AG09309 (cell line): Measurements from ENCODE around the gene FSD1L.

Experiments
- DNase-seq: peaks from one replicate; pipeline ENCODE4 v3.0.0-alpha.2; 2010; ENCODE audit warnings: low read depth
- H3K4me3 ChIP-seq: 2 replicates; pipeline ENCODE4 v1.5.1; 2011; ENCODE audit warnings: mild to moderate bottlenecking, low read depth, low read length, moderate library complexity; ENCODE audit not compliant: control insufficient read depth
- CTCF ChIP-seq: IDR thresholded peaks from 2 replicates; pipeline ENCODE4 v1.5.1; 2011; ENCODE audit warnings: mild to moderate bottlenecking, low read depth, low read length, inconsistent platforms; ENCODE audit not compliant: insufficient read depth, control insufficient read depth; ENCODE audit errors: missing control alignments

The FSD1L gene

GRCh38 chr9:105500108-105500766 lies 52.4 kb downstream of the FSD1L start:
- no peak overlapping the region for H3K4me3 ChIP-seq
- DNase-seq, result no peak
- no peak for TF ChIP-seq CTCF

DNA sequence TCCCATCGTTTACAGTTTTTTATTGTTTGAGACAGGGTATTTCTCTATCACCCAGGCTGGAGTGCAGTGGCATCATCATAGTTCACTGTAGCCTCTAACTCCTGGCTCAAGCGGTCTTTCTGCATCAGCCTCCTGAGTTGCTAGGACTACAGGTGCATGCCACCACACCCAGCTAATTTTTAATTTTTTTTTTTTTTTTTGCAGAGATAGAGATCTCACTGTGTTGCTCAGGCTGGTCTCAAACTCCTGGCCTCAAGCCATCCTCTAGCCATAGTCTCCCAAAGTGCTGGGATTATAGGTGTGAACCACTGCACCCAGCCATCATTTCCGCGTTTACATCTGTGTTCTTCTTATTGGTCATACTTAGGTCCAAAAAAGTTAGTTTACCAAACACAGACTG lies 53.6 kb downstream of the FSD1L start:
- TF ChIP-seq CTCF, result no peak
- H3K4me3 ChIP-seq, result no peak overlapping the region
- DNase-seq, result no peak

- TF ChIP-seq CTCF, result no peak
- H3K4me3 ChIP-seq, result no peak overlapping the region
- no peak for DNase-seq
Observed at GRCh38 chr9:105502276-105502675, 54.4 kb downstream of the FSD1L start.

DNA sequence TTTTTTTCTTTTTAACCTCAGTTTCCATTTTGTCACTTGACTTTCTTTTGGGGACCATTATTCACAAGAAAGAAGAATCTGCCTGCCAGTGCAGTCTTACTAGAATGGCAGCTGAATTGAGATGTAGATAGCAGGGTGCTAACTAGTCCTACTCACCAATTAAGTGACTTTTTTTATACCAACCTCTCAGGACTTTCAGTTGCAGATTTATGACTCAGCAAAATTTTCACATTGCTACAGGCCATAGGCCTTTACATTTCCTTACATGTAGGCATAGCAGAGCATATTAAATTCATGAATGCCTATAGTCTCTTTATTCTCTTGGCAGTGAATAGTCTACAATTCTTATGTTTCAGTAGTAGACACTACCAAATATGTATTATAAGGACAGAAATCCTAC lies 56.0 kb downstream of the FSD1L start:
- no peak overlapping the region for H3K4me3 ChIP-seq
- DNase-seq, result no peak
- no peak for TF ChIP-seq CTCF

DNA sequence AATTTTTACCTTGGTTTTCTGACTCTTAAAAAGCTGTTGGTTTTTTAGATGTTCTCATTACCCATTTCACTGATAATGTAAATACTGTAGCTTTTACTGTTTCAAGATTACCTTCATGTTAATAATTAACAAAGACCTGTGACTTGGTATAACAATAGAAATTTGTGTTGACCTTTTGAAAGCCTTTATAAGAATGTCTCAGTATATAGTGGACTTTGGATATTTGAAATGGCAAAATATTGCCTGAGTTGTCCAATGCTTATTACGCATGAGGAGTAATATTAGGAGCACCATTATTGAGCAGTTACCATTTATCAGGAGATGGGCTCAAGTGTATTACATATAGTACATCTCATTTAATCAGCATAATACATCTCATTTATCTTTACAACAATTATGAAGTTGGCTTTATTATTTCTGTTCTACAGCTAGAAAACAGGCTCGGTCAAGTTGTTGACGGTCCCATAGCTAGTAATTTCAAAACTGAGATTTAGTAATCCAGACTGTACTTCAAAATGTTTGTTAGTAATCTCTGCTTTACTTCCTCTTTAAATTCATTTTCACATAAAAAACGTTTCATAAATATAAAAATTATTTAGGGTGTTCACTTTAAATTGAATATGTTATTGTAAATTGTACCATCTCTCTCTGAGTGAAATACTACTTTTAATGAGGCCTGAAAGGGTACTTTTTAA lies 59.4 kb downstream of the FSD1L start:
- TF ChIP-seq CTCF, result no peak
- H3K4me3 ChIP-seq, result no peak overlapping the region
- no peak for DNase-seq

- H3K4me3 ChIP-seq, result no peak overlapping the region
- no peak for TF ChIP-seq CTCF
- no peak for DNase-seq
Observed at GRCh38 chr9:105508530-105508929, 60.7 kb downstream of the FSD1L start.
